ENCODE measurements around the gene SIAH1. TPM values are rescaled to one million over a fixed set of nuclear protein-coding genes. Genes with fewer than 3 reads are reported as not detected.
A peak's percentile ranks its signal among the peaks of the same experiment; 100 is the strongest.

Gene SIAH1
- total RNA-seq, 8 experiments from 2014 or later = 9.0 to 46.2 (median 37.9) TPM

DNA sequence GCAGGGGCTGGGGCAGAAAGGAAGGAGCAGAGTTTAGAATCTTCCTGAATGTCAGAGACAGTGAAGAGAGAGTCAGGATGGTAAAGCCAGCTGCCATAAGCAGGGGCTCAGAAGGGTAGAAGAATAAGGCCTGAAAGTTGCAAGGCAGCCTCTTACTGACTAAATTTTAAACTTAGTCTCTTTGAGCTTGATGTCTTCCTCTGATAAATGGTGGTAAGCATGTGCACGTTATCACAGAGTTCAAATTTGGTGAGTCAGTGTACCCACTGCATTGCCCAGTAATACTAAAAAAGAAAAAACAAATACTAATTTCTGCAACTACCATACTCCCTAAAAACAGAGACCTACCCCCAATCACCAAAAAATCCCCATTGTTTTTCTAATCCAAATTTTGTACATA, 45.2 kb downstream of the SIAH1 start:
- Histone ChIP-seq H3K4me1 (replicated peaks in 1 of 2) (no peaks in the 10 kb centered on the region), H3K27ac (no peak overlapping the region), H3K4me3 (no peak overlapping the region)
- in situ Hi-C loops (cut with MboI; ENCODE audit: low pct_unique_long_range_greater_than_20kb in 2 of 9, low sequenced_read_pairs in 9 of 9, unreplicated experiment in 9 of 9) = loop anchor here in 1 of 9 experiments (25.0 kb wide), 1 partner anchor 272 kb away; the partner anchor contains the start of gene N4BP1
- no peak for ATAC-seq (replicated peaks in 6 of 8)
- WGBS, 10 experiments = 80 to 100% (median 87%) methylated on average over 1 of the region's 1 CpG; no CpG with 5 or more reads in 2 of the 10 experiments

DNA sequence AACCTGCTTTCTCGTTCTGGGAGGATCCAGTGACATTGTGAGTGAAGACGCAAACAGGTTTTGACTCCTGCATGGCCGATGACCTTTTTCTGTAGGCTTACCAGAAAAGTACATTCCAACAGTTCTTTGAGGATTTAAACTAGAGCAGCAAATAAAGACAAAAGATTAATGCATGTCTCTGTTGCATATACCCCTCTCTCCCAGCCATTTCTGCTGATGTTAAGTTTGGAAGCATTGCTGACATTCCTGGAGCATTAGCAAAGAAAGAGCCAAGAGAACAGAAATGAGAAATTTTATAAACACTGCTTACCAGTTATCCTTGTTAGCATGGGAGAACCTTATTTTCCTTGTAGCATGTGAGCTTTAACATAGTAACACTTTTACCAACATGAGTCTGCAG, 49.3 kb downstream of the SIAH1 start:
- no peaks in the 10 kb centered on the region for H3K4me1 ChIP-seq (replicated peaks in 1 of 2)
- in situ Hi-C loops (cut with MboI; ENCODE audit: low pct_unique_long_range_greater_than_20kb in 2 of 9, low sequenced_read_pairs in 9 of 9, unreplicated experiment in 9 of 9) = loop anchor here in 1 of 9 experiments (25.0 kb wide), 1 partner anchor 276 kb away; the partner anchor contains the start of gene N4BP1
- 75 to 100% (median 92%) methylated on average over 1 to 3 of the region's 3 CpGs; no CpG with 5 or more reads in 1 of the 10 experiments for WGBS, 10 experiments
- no peak overlapping the region for H3K4me3 ChIP-seq
- no peak for ATAC-seq (replicated peaks in 6 of 8)
- no peak overlapping the region for H3K27ac ChIP-seq

DNA sequence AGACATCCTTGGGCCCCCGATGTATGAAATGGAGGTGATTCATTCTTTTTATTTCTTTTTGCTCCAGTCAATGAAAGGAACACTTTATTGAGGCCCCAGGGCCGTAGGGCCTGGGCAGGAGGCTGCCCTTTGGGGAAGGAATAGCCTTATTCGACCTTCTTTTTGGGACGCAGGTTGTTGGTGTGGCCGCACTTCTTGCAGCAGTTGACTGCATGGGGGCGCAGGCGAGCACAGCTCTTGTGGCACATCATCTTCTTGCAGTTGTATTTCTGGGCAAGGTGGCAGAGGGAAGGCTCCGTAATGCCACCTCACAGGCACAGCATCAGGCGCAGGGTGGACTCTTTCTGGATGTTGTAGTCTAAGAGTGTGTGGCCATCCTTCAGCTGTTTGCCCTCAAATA, 50.9 kb downstream of the SIAH1 start:
- WGBS, 10 experiments = 60 to 100% (median 80%) methylated on average over 1 to 7 of the region's 9 CpGs; no CpG with 5 or more reads in 1 of the 10 experiments
- ATAC-seq (replicated peaks in 6 of 8) = no peak
- no peaks in the 10 kb centered on the region for H3K4me1 ChIP-seq (replicated peaks in 1 of 2)
- H3K27ac ChIP-seq = no peak overlapping the region
- in situ Hi-C loops (cut with MboI; ENCODE audit: low pct_unique_long_range_greater_than_20kb in 2 of 9, low sequenced_read_pairs in 9 of 9, unreplicated experiment in 9 of 9) = loop anchor here in 1 of 9 experiments (25.0 kb wide), 1 partner anchor 278 kb away; the partner anchor contains the start of gene N4BP1
- no peak overlapping the region for H3K4me3 ChIP-seq

DNA sequence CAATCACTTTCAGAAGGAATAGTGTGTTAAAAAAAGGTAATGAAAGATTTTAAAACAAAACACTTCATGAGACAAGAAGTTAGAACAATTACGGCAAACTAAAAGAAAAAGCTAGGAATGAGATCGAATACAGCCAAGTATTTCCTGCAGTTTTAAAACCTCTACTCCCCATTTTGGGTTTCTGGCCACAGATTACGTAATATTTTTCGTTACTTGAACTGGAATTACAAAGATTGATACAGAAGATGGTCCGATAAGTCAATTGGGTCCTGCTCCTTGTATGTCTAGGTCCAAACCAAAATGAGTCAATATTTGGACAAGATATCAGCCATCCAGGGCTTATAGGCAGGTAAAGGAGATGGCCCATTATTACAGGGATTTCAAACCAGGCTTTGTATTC, 52.2 kb downstream of the SIAH1 start:
- in situ Hi-C loops (cut with MboI; ENCODE audit: low pct_unique_long_range_greater_than_20kb in 2 of 9, low sequenced_read_pairs in 9 of 9, unreplicated experiment in 9 of 9) = loop anchor here in 1 of 9 experiments (25.0 kb wide), 1 partner anchor 279 kb away; the partner anchor contains the start of gene N4BP1
- no peak overlapping the region for H3K27ac ChIP-seq

DNA sequence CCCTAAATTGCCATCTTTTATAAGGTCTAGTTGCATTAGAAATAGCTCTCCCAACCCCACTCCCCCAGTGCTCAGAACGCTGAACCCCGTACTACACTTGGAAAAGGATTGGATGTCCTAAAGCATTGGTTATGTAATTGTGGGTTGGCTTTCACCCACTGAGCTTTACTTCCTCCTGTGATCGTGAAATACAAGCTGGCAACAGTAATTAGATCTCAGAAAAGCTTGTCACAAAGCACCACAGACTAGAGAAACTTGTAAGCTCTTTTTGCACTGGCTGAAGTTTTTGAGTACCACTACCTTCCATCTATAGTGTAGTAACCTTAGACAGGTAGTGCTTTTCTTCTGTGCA, 54.4 kb downstream of the SIAH1 start:
- no peaks in the 10 kb centered on the region for H3K4me1 ChIP-seq (replicated peaks in 1 of 2)
- ATAC-seq (replicated peaks in 6 of 8) = peak in 2 of 8 experiments; percentile 47 to 52
- in situ Hi-C loops (cut with MboI; ENCODE audit: low pct_unique_long_range_greater_than_20kb in 2 of 9, low sequenced_read_pairs in 9 of 9, unreplicated experiment in 9 of 9) = loop anchor here in 1 of 9 experiments (25.0 kb wide), 1 partner anchor 281 kb away; the partner anchor contains the start of gene N4BP1
- 5 to 100% (median 82%) methylated on average over 1 to 3 of the region's 3 CpGs for WGBS, 10 experiments
- H3K27ac ChIP-seq = no peak overlapping the region
- no peak overlapping the region for H3K4me3 ChIP-seq

More for the DNA sequence above, 52.2 kb downstream of the SIAH1 start:
- no peak for ATAC-seq (replicated peaks in 6 of 8)
- Histone ChIP-seq H3K4me1 (replicated peaks in 1 of 2) (no peaks in the 10 kb centered on the region), H3K4me3 (no peak overlapping the region)
- WGBS, 10 experiments = 85 to 100% (median 97%) methylated on average over 2 to 5 of the region's 5 CpGs

DNA sequence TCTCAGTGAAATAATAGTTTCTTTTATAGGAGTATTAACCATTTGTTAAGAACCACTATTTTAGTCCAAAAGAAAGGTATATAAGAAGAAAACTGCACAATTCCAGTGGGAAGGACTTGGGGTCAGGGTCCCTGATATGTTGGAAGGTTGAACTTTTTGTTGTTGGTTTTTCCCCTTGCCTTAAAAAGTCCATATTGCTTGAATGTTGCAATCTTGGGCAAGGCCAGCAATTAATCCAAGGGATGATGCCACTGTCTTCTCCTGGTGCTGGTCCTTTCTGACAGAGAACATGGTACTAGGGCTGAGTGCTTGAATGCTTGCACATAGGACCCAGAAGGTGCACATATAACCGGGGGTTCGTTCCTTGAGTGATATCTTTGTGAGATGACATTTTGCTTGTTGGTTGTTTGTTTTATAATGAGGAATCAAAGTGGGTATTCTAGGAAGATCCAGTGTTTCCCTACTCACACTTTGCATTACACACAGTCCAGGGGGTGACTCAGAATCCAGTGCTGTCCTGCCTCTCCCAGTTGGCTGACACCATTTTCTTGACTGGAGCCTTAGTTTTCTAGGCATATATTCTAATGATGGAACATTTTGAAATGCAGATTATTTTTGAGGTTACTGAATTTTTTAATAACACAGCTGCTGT, 54.9 kb downstream of the SIAH1 start:
- 93 to 100% (median 100%) methylated on average over 2 of the region's 2 CpGs; no CpG with 5 or more reads in 3 of the 10 experiments for WGBS, 10 experiments
- no peak overlapping the region for H3K27ac ChIP-seq
- in situ Hi-C loops (cut with MboI; ENCODE audit: low pct_unique_long_range_greater_than_20kb in 2 of 9, low sequenced_read_pairs in 9 of 9, unreplicated experiment in 9 of 9) = loop anchor here in 1 of 9 experiments (25.0 kb wide), 1 partner anchor 282 kb away; the partner anchor contains the start of gene N4BP1
- no peak overlapping the region for H3K4me3 ChIP-seq
- no peaks in the 10 kb centered on the region for H3K4me1 ChIP-seq (replicated peaks in 1 of 2)
- ATAC-seq (replicated peaks in 6 of 8) = peak in 3 of 8 experiments; percentile 36 to 99 (median 97)

DNA sequence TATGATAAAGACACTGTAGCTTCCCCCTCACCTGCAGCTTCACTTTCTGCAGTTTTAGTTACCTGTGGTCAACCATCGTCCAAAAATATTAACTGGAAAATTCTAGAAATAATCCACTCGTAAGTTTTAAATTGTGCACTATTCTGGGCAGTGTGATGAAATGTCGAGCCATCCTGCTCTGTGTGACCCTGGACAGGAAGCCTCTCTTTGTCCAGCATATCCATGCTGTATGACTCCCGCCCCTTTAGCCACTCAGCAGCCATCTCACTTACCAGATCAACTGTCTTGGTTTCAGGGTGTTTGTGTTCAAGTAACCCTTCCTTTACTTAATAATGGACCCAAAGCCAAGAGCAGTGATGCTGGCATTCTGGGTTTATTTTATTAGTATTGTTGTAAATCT, 56.1 kb downstream of the SIAH1 start:
- Histone ChIP-seq H3K4me3 (no peak overlapping the region), H3K4me1 (replicated peaks in 1 of 2) (no peaks in the 10 kb centered on the region), H3K27ac (no peak overlapping the region)
- in situ Hi-C loops (cut with MboI; ENCODE audit: low pct_unique_long_range_greater_than_20kb in 2 of 9, low sequenced_read_pairs in 9 of 9, unreplicated experiment in 9 of 9) = loop anchor here in 1 of 9 experiments (25.0 kb wide), 1 partner anchor 283 kb away; the partner anchor contains the start of gene N4BP1
- WGBS, 10 experiments = 91 to 100% (median 100%) methylated on average over 1 to 4 of the region's 4 CpGs; no CpG with 5 or more reads in 1 of the 10 experiments
- no peak for ATAC-seq (replicated peaks in 6 of 8)

DNA sequence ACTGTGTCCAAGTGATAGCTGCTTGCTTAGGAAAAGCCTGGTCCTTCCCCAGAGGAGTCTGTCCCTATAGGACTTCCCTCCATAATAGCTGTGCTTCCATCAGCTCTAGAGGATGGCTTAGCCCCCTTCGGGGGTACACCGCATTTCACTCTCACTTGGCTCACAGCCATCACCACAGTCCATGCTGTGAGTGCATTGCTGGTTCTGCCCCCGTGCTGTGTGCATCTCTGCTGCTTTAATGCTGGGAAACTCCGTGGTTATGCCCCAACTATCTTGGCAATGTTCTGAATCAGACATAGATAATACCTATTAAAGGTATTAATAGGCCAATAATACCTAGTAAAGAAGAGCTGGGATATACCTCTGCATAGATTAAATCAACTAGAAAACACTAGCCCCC, 58.3 kb downstream of the SIAH1 start:
- WGBS, 10 experiments = 17 to 100% (median 60%) methylated on average over 1 to 4 of the region's 4 CpGs; no CpG with 5 or more reads in 4 of the 10 experiments
- H3K27ac ChIP-seq = no peak overlapping the region
- in situ Hi-C loops (cut with MboI; ENCODE audit: low pct_unique_long_range_greater_than_20kb in 2 of 9, low sequenced_read_pairs in 9 of 9, unreplicated experiment in 9 of 9) = loop anchor here in 1 of 9 experiments (25.0 kb wide), 1 partner anchor 285 kb away; the partner anchor contains the start of gene N4BP1

DNA sequence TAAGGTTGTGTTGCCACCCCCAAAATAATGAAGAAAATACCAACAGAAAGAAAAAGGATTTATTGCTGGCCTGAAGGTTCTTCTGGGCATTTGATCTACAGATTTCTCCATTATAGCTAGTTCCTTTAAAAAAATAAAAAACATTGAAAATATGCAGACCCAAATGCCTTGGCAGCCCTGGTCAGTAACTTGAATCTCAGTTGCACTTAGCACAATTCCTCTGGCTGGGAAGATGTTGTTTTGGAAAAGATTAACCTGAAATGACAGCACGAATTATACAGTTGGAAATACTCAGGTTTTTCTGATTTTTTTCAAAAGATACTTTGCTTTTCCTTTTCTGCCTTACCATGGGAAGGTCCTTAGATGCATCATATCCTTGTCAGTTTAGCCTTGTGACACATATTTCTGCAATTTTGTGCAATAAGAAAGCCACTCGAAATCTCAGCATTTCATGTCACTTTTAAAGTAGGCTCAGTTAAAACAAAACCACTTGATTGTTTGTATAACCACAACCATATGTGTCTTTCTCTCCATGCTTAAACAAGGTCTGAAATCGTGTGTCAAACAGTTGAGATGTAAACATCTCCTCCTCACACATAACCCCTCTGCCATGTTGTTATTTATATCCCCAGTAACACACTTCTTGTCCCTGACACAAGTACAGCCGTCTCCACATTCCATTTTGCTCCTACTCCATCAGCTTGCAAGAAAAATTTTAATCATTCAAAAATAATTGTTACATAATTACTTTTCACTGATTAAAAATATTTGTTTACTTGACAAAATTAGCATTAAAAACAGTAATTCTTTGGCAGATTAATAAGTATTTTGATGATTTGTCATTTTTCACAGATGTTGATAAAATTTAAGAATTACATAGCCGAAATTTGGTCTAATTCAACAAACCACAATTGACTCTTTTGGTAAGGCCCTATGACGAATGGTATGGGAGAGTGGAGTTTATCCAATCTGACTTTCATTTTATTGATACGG, 61.1 kb downstream of the SIAH1 start:
- no peak overlapping the region for H3K27ac ChIP-seq
- H3K4me3 ChIP-seq = no peak overlapping the region
- in situ Hi-C loops (cut with MboI; ENCODE audit: low pct_unique_long_range_greater_than_20kb in 2 of 9, low sequenced_read_pairs in 9 of 9, unreplicated experiment in 9 of 9) = no loop called here
- no peak for ATAC-seq (replicated peaks in 6 of 8)
- H3K4me1 ChIP-seq (replicated peaks in 1 of 2) = no peaks in the 10 kb centered on the region
- WGBS, 10 experiments = 41 to 93% (median 75%) methylated on average over 2 to 7 of the region's 7 CpGs

More for the DNA sequence above, 58.3 kb downstream of the SIAH1 start:
- ATAC-seq (replicated peaks in 6 of 8) = no peak
- Histone ChIP-seq H3K4me3 (no peak overlapping the region), H3K4me1 (replicated peaks in 1 of 2) (no peaks in the 10 kb centered on the region)

DNA sequence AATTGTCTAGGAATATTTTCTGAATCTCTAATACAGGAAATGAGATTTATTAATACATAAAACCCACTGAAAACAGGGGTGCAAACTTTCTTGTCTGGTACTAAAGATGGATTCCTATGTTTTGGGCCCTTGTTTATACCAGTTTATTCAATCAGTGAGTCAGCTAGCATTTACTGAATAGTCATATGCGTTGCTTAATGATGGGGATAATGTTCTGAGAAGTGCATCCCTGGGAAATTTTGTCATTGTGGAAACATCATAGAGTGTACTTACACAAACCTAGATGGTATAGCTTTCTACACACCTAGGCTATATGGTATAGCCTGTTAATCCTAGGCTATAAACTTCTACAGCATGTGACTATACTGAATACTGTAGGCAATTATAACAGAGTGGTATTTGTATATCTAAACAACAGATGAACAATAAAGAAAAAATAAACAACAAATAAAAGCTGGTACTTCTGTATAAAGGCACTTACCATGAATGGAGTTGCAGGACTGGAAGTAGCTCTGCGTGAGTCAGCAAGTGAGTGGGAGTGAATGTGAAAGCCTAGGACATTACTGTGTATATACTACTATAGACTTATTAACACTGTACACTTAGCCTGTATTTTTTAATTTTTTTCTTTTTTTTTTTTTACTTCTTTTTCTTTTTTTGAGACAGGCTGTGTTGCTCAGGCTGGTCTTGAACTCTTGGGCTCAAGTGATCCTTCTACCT, 63.7 kb downstream of the SIAH1 start:
- Histone ChIP-seq H3K4me1 (replicated peaks in 1 of 2) (no peaks in the 10 kb centered on the region), H3K4me3 (no peak overlapping the region), H3K27ac (no peak overlapping the region)
- in situ Hi-C loops (cut with MboI; ENCODE audit: low pct_unique_long_range_greater_than_20kb in 2 of 9, low sequenced_read_pairs in 9 of 9, unreplicated experiment in 9 of 9) = no loop called here
- ATAC-seq (replicated peaks in 6 of 8) = peak in 2 of 8 experiments; percentile 23 to 64
- 0 to 100% (median 96%) methylated on average over 1 to 2 of the region's 2 CpGs; no CpG with 5 or more reads in 2 of the 10 experiments for WGBS, 10 experiments

DNA sequence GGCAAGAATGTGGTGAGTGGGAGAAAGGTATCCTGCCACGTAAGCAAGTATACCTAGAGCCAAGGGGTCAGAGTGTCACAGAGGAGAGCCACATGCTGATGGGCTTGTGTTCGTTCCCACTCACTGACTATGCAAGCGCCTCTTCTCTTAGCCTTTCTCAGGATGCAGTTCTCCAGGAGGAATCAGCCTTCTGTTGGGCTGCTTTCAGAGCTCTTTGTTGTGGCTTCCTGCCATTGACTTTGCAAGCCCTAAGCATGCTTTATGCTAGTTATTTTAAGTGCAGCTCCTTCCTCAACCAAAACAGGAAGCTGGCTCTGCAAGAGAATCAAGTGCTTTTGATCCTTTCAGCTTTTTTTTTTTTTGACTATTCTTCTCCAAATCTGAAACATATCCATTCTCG, 66.6 kb downstream of the SIAH1 start:
- Histone ChIP-seq H3K4me3 (no peak overlapping the region), H3K4me1 (replicated peaks in 1 of 2) (no peaks in the 10 kb centered on the region), H3K27ac (no peak overlapping the region)
- in situ Hi-C loops (cut with MboI; ENCODE audit: low pct_unique_long_range_greater_than_20kb in 2 of 9, low sequenced_read_pairs in 9 of 9, unreplicated experiment in 9 of 9) = no loop called here
- 29 to 92% (median 88%) methylated on average over 1 to 4 of the region's 4 CpGs; no CpG with 5 or more reads in 1 of the 10 experiments for WGBS, 10 experiments
- peak in 2 of 8 experiments; percentile 37 to 78 for ATAC-seq (replicated peaks in 6 of 8)
